Mesothelial cell of epicardium (in vitro differentiated cells): ENCODE measurements around the gene SLC40A1. TPM values are rescaled to one million over a fixed set of nuclear protein-coding genes. Genes with fewer than 3 reads are reported as not detected.
A peak's percentile ranks its signal among the peaks of the same experiment; 100 is the strongest.

Experiments
- DNase-seq, 2 experiments: peaks; one replicate each; pipeline ENCODE4 v3.0.0; 2021; ENCODE audit warnings: low spot score in 2 of 2; ENCODE audit not compliant: unreplicated experiment in 2 of 2
- H3K27ac Mint-ChIP-seq: 2 replicates; pipeline ENCODE4 v1.8.0; 2021; ENCODE audit warnings: mixed read lengths
- H3K27me3 Mint-ChIP-seq: 2 replicates; pipeline ENCODE4 v1.8.0; 2021; ENCODE audit warnings: low read depth, mixed read lengths
- H3K36me3 Mint-ChIP-seq: 2 replicates; pipeline ENCODE4 v1.8.0; 2021; ENCODE audit warnings: mixed read lengths
- H3K4me1 Mint-ChIP-seq: 2 replicates; pipeline ENCODE4 v1.8.0; 2021; ENCODE audit warnings: mixed read lengths
- H3K4me3 Mint-ChIP-seq: 2 replicates; pipeline ENCODE4 v1.8.0; 2021; ENCODE audit warnings: mild to moderate bottlenecking, moderate library complexity, mixed read lengths
- H3K9me3 Mint-ChIP-seq: 2 replicates; pipeline ENCODE4 v1.8.0; 2021; ENCODE audit warnings: mixed read lengths
- CTCF ChIP-seq: fragments of 200-600 bp; sonication (generic); IDR thresholded peaks from one replicate; pipeline ENCODE4 v1.5.0; 2021; ENCODE audit warnings: antibody characterized with exemption; ENCODE audit not compliant: unreplicated experiment
- total RNA-seq: library from RNA; stranded (reverse); gene quantifications from 3 replicates; pipeline ENCODE4 v1.2.1, GENCODE V29; 2021

Gene SLC40A1
- total RNA-seq, 1 donor from 2014 or later = 154 TPM

- TF ChIP-seq CTCF = no peak
Measured at GRCh38 chr2:189534854-189535832, 45.4 kb downstream of the SLC40A1 start.

GRCh38 chr2:189533288-189534035, 47.1 kb downstream of the SLC40A1 start:
- Mint-ChIP-seq H3K4me3 (no peak overlapping the region), H3K27me3 (no peaks in the 10 kb centered on the region), H3K9me3 (peaks cover 10% of the 10 kb centered on the region), H3K27ac (peak overlapping the region; percentile 66), H3K36me3 (peaks cover 3% of the 10 kb centered on the region), H3K4me1 (peaks cover 70% of the 10 kb centered on the region)
- no peak for DNase-seq
- no peak for TF ChIP-seq CTCF

More at GRCh38 chr2:189534854-189535832, 45.4 kb downstream of the SLC40A1 start:
- Mint-ChIP-seq H3K9me3 (peaks cover 10% of the 10 kb centered on the region), H3K27me3 (no peaks in the 10 kb centered on the region), H3K36me3 (peaks cover 3% of the 10 kb centered on the region), H3K27ac (peak overlapping the region; percentile 77), H3K4me3 (no peak overlapping the region), H3K4me1 (peaks cover 71% of the 10 kb centered on the region)
- no peak for DNase-seq

- Mint-ChIP-seq H3K9me3 (peaks cover 12% of the 10 kb centered on the region), H3K36me3 (peaks cover 3% of the 10 kb centered on the region), H3K4me3 (no peak overlapping the region), H3K27ac (peak overlapping the region; percentile 81), H3K4me1 (peaks cover 65% of the 10 kb centered on the region), H3K27me3 (no peaks in the 10 kb centered on the region)
- no peak for DNase-seq
- TF ChIP-seq CTCF = no peak
Measured at GRCh38 chr2:189530965-189531637, 49.5 kb downstream of the SLC40A1 start.

- Mint-ChIP-seq H3K27me3 (no peaks in the 10 kb centered on the region), H3K27ac (peak overlapping the region; percentile 49), H3K4me3 (no peak overlapping the region), H3K9me3 (peaks cover 10% of the 10 kb centered on the region), H3K4me1 (peaks cover 48% of the 10 kb centered on the region), H3K36me3 (peaks cover 3% of the 10 kb centered on the region)
- TF ChIP-seq CTCF = no peak
- DNase-seq = no peak
Measured at GRCh38 chr2:189528617-189529016, 52.0 kb downstream of the SLC40A1 start.

GRCh38 chr2:189527812-189528592, 52.6 kb downstream of the SLC40A1 start:
- no peak for TF ChIP-seq CTCF
- peaks cover 3% of the 10 kb centered on the region for H3K36me3 Mint-ChIP-seq

More at GRCh38 chr2:189527812-189528592, 52.6 kb downstream of the SLC40A1 start:
- H3K4me3 Mint-ChIP-seq = no peak overlapping the region
- DNase-seq = no peak
- peaks cover 46% of the 10 kb centered on the region for H3K4me1 Mint-ChIP-seq
- peaks cover 10% of the 10 kb centered on the region for H3K9me3 Mint-ChIP-seq
- no peaks in the 10 kb centered on the region for H3K27me3 Mint-ChIP-seq
- peak overlapping the region; percentile 49 for H3K27ac Mint-ChIP-seq
